GM12892 (cell line): ENCODE data around the gene HECW1.

Source experiments
- DNase-seq: peaks from one replicate; pipeline ENCODE4 v3.0.0; 2011; ENCODE audit not compliant: insufficient read length
- FAIRE-seq: peaks from 2 replicates; lab custom pipeline; 2011; peaks lifted over from hg19 to GRCh38; lab: Jason Lieb, UNC
- POLR2A ChIP-seq: IDR thresholded peaks from 2 replicates; pipeline ENCODE4 v1.6.1; 2011; ENCODE audit warnings: low read depth, low read length, control low read depth
- POLR2AphosphoS5 ChIP-seq: IDR thresholded peaks from 2 replicates; pipeline ENCODE4 v1.6.1; 2011; ENCODE audit warnings: low read depth, low read length, control low read depth
- TAF1 ChIP-seq: IDR thresholded peaks from 2 replicates; pipeline ENCODE4 v1.6.1; 2011; ENCODE audit warnings: low read depth, mild to moderate bottlenecking, control low read depth, low read length, borderline replicate concordance

The HECW1 gene

DNA sequence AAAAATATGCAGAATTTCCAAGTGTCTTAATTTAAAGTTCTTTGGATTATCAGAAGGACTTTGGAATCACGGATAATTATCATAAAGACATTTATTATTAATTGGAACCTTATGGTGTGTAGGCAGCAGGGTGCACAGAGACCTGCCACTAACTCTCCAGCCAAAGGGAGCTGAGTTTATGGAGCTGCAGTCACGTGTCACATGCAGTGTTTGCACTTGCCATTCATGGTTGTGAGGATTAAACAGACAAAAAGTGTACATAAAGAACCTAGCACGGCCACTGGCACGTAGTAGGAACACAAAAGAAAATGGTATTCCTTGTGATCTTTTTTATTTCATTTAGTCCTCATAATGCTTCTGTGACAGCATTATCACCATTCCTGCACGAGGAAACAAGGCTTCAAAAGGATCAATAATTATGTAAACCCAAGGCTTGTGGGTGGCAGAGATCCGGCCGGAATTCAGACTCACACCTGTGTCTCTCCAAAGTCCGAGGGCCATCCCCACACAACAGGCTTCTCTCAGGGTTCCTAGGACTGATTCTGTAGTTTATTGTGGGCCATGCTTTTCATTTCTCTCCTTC lies 326.5 kb downstream of the HECW1 start:
- DNase-seq (no peak), FAIRE-seq (no peak)
- no peak for TF ChIP-seq POLR2A

DNA sequence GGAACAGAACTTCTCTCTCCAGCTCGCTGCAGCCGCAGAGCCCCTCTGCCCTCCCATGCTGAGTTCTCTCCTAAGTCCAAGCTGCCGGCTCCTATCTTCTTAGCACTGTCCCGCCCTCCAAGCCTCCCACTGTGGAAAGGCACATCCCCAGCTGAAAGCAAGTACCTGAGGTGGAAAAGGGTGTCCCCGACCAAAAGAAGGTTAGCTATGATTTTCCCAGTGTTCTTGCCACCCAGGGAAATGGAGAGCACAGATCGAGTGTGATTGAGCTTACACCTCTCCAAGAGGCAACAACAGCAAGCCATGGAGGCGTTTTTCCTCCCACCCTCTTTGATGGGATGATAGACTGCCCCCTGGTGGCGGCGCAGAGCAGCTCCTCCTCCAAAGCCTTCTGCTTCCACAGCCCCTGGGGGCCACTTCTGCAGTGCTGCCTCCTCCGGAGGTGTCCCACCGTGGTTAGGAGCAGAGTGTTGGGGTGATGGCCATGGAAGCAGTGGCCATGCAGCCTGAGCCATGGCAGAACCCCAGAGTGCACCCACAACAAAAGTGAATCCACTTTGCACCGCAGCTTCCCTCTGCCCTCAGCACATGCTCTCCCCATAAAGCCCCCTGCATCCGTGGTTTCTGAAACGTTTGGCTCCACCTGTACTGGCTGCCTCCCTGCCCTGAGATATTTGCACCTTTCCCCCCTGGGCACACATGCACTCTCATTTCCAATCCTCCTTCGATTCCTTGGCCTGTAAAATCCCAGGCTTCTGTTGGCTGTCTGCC lies 327.4 kb downstream of the HECW1 start:
- FAIRE-seq = peak; percentile 89
- DNase-seq = peak; percentile 59
- TF ChIP-seq POLR2AphosphoS5 (no peak), POLR2A (no peak), TAF1 (no peak)

DNA sequence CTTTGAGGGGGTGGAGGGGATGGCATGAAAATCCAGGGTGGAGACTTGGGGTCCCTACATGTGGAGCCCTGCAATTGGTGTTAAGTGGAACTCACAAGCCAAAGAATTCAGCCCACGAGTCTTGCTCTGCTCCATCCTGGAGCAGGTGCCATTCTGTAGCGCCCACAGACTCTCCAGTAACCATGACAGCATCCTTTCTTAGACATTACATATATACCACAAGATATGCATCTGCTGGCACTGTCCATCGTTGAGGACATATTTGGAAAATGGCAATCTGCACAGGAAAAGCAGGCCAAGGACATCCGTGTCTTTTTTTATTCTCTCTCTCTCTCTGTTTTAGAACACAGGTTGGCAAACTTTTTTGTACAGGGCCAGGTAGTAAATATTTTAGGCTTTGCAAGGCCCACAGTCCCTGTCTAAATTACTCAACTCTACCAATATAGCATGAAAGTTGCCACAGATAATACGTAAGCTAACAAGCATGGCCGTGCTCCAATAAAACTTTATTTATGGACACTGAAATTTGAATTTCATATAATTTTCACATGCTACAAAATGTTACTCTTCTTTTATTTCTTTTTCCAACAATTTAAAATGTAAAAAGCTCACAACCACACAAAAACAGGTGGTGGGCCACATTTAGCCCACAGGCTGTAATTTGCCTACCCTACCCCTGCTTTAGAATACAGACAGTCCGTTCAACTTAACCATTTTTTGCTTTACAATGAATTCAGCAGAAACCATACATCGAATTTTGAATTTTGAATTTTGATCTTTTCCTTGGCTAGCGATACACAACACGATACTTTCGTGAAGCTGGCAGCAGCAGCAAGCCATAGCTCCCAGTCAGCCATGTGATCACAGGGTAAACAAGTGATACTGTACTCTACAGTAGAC lies 329.0 kb downstream of the HECW1 start:
- FAIRE-seq (no peak), DNase-seq (no peak)
- TF ChIP-seq POLR2A = no peak
- no peak for TF ChIP-seq POLR2AphosphoS5
- TF ChIP-seq TAF1 = no peak

DNA sequence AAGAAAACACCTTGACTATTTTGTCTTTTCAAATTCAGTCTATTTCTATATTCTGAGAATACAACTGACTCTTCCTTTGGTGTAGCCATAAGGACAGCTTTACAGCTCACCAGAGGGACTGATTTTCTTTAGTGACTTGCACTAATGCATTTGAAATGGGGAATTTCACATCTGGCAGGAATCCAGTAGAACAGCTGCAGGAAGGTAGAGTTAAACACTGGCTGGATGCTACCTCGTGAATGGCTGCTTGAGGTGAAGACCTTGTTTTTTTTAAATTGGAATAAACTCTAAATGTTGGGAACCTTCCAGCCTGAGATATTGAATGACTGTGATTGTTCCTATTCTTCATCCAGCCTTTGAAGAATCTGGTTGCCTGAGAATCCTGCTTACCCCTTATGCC lies 330.9 kb downstream of the HECW1 start:
- FAIRE-seq (no peak), DNase-seq (no peak)
- no peak for TF ChIP-seq TAF1

GRCh38 chr7:43444711-43445578 lies 332.5 kb downstream of the HECW1 start:
- DNase-seq = no peak
- TF ChIP-seq POLR2A (no peak), TAF1 (no peak), POLR2AphosphoS5 (no peak)
- no peak for FAIRE-seq

- TF ChIP-seq POLR2AphosphoS5 (no peak), POLR2A (no peak), TAF1 (no peak)
- DNase-seq = no peak
- FAIRE-seq = no peak
Measured at GRCh38 chr7:43449577-43449976, 337.1 kb downstream of the HECW1 start.

DNA sequence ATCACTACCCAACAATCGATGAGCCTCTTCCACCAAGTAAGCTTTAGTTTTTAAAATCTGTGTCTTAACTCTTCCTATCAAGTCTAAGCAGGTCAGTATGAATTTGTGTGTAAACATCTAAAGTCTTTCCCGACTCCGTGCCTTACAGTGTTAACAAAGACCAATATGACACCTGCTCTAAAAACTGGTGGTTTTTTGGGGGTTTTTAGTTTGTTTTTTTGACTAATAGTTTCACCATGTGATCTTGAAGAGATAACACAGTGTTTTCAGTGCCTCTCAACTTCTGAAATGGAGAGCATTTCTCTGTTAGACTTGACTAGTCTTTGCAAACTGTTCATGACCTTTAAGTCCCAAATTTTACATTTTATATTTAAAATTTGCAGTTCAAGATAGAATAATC lies 338.4 kb downstream of the HECW1 start:
- TF ChIP-seq POLR2AphosphoS5 = no peak
- no peak for TF ChIP-seq POLR2A
- TF ChIP-seq TAF1 = no peak
- FAIRE-seq = peak; percentile 51
- DNase-seq = no peak

DNA sequence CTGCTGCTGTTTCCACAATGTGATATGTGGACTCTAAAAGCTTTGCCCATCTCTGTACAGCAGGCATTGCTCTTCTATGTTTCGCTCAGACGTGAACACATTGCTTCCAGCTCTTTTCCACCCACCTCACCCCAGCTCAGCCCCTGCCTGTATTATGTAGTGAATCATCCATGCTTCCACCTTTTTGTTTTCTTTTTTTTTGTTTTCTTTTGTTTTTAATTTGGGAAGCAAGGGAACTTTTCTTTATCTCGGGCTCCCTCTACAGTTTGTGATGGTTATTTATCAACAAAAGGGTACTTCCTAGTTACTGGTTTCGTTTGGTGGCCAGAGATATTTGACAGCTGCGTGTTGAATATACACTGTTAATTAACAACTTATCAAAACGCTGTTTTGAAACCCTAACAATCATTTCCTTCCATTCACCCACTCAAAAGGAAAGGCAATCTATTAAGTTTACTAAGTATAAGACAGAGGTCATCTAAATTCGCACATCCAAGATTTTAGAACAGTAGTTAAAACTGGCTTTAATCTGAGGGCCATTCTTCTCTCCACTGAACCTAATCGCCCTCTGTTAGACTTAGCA lies 342.6 kb downstream of the HECW1 start:
- TF ChIP-seq POLR2A (no peak), POLR2AphosphoS5 (no peak), TAF1 (no peak)
- DNase-seq (no peak), FAIRE-seq (peak; percentile 83)

DNA sequence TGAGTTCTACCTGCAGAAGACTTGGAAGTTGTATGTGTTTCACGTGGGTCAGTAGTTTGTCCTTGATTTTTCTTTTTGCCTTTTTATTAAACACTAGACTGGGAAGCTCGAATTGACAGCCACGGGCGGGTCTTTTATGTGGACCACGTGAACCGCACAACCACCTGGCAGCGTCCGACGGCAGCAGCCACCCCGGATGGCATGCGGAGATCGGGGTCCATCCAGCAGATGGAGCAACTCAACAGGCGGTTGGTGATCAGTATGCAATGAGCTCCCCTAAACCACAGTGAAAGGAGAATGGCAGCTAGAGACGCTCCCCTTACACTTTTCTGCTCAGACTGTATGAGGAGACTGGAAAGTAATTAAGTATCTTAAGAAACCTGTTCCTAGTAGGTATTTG lies 343.8 kb downstream of the HECW1 start:
- no peak for TF ChIP-seq POLR2AphosphoS5
- no peak for TF ChIP-seq POLR2A
- TF ChIP-seq TAF1 = no peak
- no peak for FAIRE-seq
- DNase-seq = no peak

DNA sequence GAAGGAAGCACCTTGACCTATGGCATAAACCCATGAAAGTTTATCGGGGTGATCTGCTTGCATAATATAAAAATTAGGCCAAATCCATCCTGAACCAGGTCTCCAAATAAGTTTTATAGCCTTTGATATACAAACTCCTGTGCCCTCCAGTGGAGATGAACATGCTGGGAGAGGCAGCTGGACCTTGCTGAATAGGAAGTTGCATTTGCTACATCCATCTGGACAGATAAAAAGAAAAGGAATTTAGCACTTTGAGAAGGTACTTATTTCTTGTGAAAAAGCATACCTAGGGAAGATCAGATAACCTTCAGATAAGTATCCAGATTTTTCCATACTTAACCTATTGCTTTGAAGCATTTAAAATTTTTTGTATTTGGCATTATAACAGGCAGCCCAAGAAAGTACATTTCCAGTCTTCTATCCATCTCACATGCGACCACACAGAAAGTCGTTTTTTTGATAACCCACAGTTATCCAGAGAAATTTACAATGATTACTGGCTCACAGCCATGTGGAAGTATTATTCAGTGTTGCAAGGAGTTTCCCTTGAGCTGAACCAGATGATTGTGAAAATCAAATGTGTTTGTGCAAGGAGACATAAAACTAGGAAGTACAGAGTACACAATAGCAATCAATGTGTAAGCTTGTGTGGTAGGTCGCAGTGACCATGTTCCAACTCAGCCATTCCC lies 346.0 kb downstream of the HECW1 start:
- no peak for TF ChIP-seq TAF1
- TF ChIP-seq POLR2A = no peak
- TF ChIP-seq POLR2AphosphoS5 = no peak
- DNase-seq (no peak), FAIRE-seq (no peak)
